Mesothelial cell of epicardium (in vitro differentiated cells): ENCODE data around the gene LRRC18. TPM values are rescaled to one million over a fixed set of nuclear protein-coding genes. Genes with fewer than 3 reads are reported as not detected.

Source experiments
- DNase-seq, 2 experiments: peaks; one replicate each; pipeline ENCODE4 v3.0.0; 2021; ENCODE audit warnings: low spot score in 2 of 2; ENCODE audit not compliant: unreplicated experiment in 2 of 2
- H3K27ac Mint-ChIP-seq: 2 replicates; pipeline ENCODE4 v1.8.0; 2021; ENCODE audit warnings: mixed read lengths
- H3K27me3 Mint-ChIP-seq: 2 replicates; pipeline ENCODE4 v1.8.0; 2021; ENCODE audit warnings: low read depth, mixed read lengths
- H3K36me3 Mint-ChIP-seq: 2 replicates; pipeline ENCODE4 v1.8.0; 2021; ENCODE audit warnings: mixed read lengths
- H3K4me1 Mint-ChIP-seq: 2 replicates; pipeline ENCODE4 v1.8.0; 2021; ENCODE audit warnings: mixed read lengths
- H3K4me3 Mint-ChIP-seq: 2 replicates; pipeline ENCODE4 v1.8.0; 2021; ENCODE audit warnings: mild to moderate bottlenecking, moderate library complexity, mixed read lengths
- H3K9me3 Mint-ChIP-seq: 2 replicates; pipeline ENCODE4 v1.8.0; 2021; ENCODE audit warnings: mixed read lengths
- total RNA-seq: library from RNA; stranded (reverse); gene quantifications from 3 replicates; pipeline ENCODE4 v1.2.1, GENCODE V29; 2021
- TF ChIP-seq, protein P1 (sequence below): fragments of 200-600 bp; sonication (generic); IDR thresholded peaks from one replicate; pipeline ENCODE4 v1.5.0; 2021; ENCODE audit warnings: antibody characterized with exemption; ENCODE audit not compliant: unreplicated experiment

LRRC18 gene
- total RNA-seq, 1 donor from 2014 or later, result not detected

DNA sequence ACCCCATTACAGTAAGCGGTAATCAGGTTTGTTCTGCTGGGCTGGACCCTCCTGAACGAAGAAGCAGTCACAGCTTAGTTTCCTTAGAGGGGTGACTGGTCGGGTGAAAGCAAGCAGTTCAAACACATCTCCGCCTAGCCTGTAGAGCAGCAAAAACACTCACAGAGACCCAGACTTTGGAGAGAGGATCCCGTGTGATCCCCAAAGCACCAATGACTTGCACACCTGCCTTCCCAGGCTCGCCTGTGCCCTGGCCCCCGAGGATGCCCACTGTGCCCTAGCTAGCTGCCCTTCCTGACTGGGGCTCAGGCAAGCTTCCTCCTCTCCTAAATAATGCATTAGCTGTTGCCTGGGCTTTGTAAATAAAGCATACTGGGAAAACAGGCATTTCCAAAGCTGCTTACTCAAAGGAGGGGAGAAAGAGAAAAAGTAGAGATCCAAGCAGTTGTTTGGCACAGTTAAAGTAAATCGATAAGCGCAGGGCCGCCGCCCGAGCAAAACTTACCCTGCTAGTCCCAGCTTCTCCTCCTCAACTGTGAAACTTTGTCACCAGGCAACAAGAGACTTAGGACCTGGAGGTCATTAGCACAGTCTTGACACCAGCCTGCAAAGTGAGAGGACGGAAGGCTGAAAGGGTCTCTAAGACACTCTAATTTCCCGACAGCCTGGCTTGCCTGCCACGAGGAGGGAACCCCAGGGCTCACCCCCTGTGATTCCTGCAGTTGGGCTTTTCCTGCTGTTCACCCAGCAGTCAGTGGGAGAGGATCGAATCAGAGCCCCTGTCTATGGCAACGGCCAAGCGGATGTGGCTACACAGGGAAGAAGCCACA is 4.8 kb downstream of the LRRC18 start:
- Mint-ChIP-seq H3K36me3 (no peaks in the 10 kb centered on the region), H3K9me3 (no peaks in the 10 kb centered on the region), H3K4me3 (no peak overlapping the region), H3K4me1 (no peaks in the 10 kb centered on the region), H3K27ac (no peak overlapping the region), H3K27me3 (peaks cover 5% of the 10 kb centered on the region)
- TF ChIP-seq, protein P1, sequence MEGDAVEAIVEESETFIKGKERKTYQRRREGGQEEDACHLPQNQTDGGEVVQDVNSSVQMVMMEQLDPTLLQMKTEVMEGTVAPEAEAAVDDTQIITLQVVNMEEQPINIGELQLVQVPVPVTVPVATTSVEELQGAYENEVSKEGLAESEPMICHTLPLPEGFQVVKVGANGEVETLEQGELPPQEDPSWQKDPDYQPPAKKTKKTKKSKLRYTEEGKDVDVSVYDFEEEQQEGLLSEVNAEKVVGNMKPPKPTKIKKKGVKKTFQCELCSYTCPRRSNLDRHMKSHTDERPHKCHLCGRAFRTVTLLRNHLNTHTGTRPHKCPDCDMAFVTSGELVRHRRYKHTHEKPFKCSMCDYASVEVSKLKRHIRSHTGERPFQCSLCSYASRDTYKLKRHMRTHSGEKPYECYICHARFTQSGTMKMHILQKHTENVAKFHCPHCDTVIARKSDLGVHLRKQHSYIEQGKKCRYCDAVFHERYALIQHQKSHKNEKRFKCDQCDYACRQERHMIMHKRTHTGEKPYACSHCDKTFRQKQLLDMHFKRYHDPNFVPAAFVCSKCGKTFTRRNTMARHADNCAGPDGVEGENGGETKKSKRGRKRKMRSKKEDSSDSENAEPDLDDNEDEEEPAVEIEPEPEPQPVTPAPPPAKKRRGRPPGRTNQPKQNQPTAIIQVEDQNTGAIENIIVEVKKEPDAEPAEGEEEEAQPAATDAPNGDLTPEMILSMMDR, result no peak
- peak in 1 of 2 experiments; percentile 14 for DNase-seq

DNA sequence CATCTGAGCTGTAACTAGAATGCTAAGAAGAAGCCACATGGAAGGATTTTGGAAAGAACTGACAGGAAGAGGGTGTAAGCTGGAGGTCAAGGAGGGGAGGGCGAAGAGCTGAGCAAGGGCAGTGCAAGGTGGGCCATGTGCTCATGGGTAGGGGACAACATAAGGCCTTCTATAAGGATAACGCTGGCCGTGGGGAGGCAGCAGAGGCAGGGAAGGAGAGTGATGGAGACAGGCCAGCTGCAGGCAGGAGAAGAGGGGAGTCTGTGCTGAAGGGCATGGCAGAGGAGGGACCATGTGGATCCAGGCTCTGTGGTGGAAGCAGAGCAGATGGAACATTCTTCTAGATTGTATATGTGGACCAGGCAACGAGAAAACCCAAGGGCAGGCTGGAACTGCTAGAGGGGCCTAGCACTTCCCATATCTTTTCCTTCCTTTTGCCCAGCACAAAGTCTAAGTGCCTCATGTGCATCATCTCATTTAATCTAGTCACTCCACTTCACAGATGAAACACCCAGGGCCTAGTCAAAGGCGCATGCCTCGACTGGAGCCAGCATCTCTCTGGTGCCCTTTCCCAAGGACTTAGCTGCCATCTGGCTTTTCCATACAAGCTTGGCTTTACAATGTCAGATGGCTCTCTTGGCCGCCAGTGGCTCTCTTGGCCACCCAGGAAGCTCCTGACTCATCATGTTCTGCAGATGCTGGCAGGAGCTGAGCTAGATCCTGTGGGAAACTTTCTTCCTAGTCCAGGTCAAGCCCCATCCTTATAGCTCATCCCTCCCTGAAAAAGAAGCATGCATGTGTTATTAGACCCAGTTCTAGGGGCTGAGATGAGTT is 6.6 kb downstream of the LRRC18 start:
- peaks cover 5% of the 10 kb centered on the region for H3K27me3 Mint-ChIP-seq
- no peaks in the 10 kb centered on the region for H3K4me1 Mint-ChIP-seq
- no peak overlapping the region for H3K4me3 Mint-ChIP-seq
- no peak for DNase-seq
- TF ChIP-seq, protein P1, result no peak
- no peaks in the 10 kb centered on the region for H3K9me3 Mint-ChIP-seq
- no peaks in the 10 kb centered on the region for H3K36me3 Mint-ChIP-seq
- no peak overlapping the region for H3K27ac Mint-ChIP-seq

DNA sequence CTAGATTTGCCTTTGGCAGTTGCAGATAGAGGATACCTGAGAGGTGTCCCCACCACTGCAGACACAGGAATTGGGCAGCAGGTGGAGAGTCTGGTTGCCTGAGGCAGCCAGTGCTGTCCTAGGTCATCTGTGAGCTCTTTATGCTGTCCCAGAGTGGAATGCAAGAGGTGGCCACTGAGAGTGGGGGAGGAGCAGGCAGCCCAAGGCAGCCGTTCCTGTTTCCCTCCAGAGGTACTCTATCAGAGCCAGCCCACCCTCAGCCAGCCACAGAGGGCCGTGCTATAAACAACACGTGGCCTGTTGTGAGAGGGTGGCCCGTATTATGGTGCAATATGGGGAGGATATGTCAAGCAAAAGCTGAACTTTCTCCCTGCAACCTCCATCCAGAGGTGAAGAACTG is 8.5 kb downstream of the LRRC18 start:
- DNase-seq, result no peak
- Mint-ChIP-seq H3K27me3 (peaks cover 6% of the 10 kb centered on the region), H3K36me3 (no peaks in the 10 kb centered on the region), H3K9me3 (no peaks in the 10 kb centered on the region), H3K4me3 (no peak overlapping the region), H3K4me1 (no peaks in the 10 kb centered on the region), H3K27ac (no peak overlapping the region)
- TF ChIP-seq, protein P1, result no peak

- Mint-ChIP-seq H3K4me1 (no peaks in the 10 kb centered on the region), H3K27me3 (peaks cover 8% of the 10 kb centered on the region), H3K27ac (no peak overlapping the region), H3K36me3 (no peaks in the 10 kb centered on the region), H3K4me3 (no peak overlapping the region), H3K9me3 (no peaks in the 10 kb centered on the region)
- no peak for DNase-seq
- TF ChIP-seq, protein P1, result no peak
Observed at GRCh38 chr10:48929413-48929990, 10.1 kb downstream of the LRRC18 start.

DNA sequence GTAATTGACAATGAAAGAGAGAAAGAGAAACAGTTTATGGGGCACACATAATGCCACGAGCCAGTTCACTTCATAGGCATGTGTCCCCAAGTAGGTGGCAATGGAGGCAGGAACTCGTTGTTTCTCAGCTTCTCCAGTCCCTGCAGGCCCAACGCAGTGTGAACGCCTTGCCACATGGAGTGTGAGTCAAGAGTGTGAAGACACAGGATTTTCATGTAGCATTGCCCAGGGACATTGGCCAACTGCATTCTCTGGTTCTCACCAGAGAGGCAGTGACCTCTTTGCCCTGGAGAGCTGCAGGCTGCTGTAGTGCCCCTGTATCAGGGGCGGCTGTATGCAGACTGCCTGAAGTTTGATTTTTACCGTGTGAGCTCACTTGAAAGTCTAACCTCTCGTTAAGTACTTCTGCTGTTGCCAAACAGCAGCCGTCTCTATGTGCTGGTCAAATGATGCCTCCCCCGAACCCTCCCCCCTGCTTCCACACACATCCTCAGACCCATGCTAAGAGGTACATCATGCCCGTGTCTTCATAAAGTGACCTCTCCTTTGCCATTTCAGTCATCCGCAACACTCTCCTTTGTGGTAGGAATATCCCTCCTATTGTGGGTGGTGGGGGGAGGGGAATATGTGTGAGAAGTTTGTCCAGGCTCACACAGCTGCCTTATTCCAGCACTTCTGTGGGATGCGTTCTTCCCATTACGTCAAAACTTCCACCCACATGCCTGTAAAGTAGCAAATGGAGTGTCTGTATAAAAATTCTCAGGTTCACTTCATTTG is 12.7 kb downstream of the LRRC18 start:
- Mint-ChIP-seq H3K27ac (no peak overlapping the region), H3K9me3 (no peaks in the 10 kb centered on the region), H3K27me3 (peaks cover 22% of the 10 kb centered on the region), H3K4me3 (no peak overlapping the region), H3K36me3 (no peaks in the 10 kb centered on the region), H3K4me1 (no peaks in the 10 kb centered on the region)
- TF ChIP-seq, protein P1, result no peak
- DNase-seq, result no peak
